GM12878 (cell line): ENCODE results near the gene DFFB. TPM values are rescaled to one million over a fixed set of nuclear protein-coding genes. Genes with fewer than 3 reads are reported as not detected.

Experiments used
- ATAC-seq: fragments of 200-7000 bp; cut with Tn5 transposase; 3 replicates; pipeline ENCODE4 v1.9.1; 2020; ENCODE audit warnings: mild to moderate bottlenecking, moderate library complexity
- BruUV-seq: library from RNA; stranded (reverse); fragments of 400-500 nt; replicated peaks from 2 replicates; lab custom pipeline; 2021; lab: Mats Ljungman, UMichigan
- CTCF ChIA-PET: fragments of 300-600 bp; sonication (Branson Sonifier 250); formaldehyde crosslinking; extraction: SDS; loops from one replicate; lab custom pipeline; 2021; ENCODE audit warnings: inconsistent platforms; lab: Yijun Ruan, JAX
- POLR2A ChIA-PET: fragments of 350-600 bp; formaldehyde crosslinking; extraction: SDS; loops from one replicate; lab custom pipeline; 2021; ENCODE audit warnings: inconsistent platforms; lab: Charles Lee
- RAD21 ChIA-PET: fragments of 300-600 bp; sonication (Branson Sonifier 250); formaldehyde crosslinking; loops from one replicate; lab custom pipeline; 2023; ENCODE audit warnings: antibody characterized with exemption; ENCODE audit not compliant: unreplicated experiment; lab: Charles Lee
- SMC1A ChIA-PET: fragments of 300-600 bp; sonication (Branson Sonifier 250); formaldehyde crosslinking; loops from one replicate; lab custom pipeline; 2023; ENCODE audit not compliant: unreplicated experiment, uncharacterized antibody; lab: Charles Lee
- DNase-seq: peaks from one replicate; pipeline ENCODE4 v3.0.0-alpha.2; 2011; ENCODE audit warnings: low read depth, low spot score
- FAIRE-seq: peaks from 3 replicates; lab custom pipeline; 2011; peaks lifted over from hg19 to GRCh38; lab: Jason Lieb, UNC
- H2AFZ ChIP-seq: 2 replicates; pipeline ENCODE4 v1.6.0; 2011; ENCODE audit warnings: low read depth, low read length, control low read depth; ENCODE audit not compliant: control insufficient read depth
- H3K27ac ChIP-seq: 2 replicates; pipeline ENCODE4 v1.5.1; 2011; ENCODE audit warnings: control low read depth; ENCODE audit not compliant: control insufficient read depth, insufficient read depth
- H3K27me3 ChIP-seq, 2 experiments: replicated peaks in 1 of 2; 2 replicates each; pipeline versions ENCODE4 v1.6.0 to v1.6.1; 2011; ENCODE audit warnings: low read length in 1 of 2; ENCODE audit not compliant: control insufficient read depth in 2 of 2, insufficient read depth in 2 of 2
- H3K36me3 ChIP-seq, 2 experiments: 2 replicates each; pipeline ENCODE4 v1.5.1; 2011; ENCODE audit warnings: low read length in 1 of 2; ENCODE audit not compliant: control insufficient read depth in 2 of 2, insufficient read depth in 2 of 2
- H3K4me1 ChIP-seq: 2 replicates; pipeline ENCODE4 v1.6.1; 2011; ENCODE audit warnings: mild to moderate bottlenecking, low read length, moderate library complexity, mixed read lengths; ENCODE audit not compliant: control insufficient read depth, insufficient read depth
- H3K4me2 ChIP-seq: 2 replicates; pipeline ENCODE4 v1.6.0; 2011; ENCODE audit warnings: control low read depth; ENCODE audit not compliant: control insufficient read depth, insufficient read depth
- H3K4me3 ChIP-seq: fragments of 200-600 bp; sonication (generic); 2 replicates; pipeline ENCODE4 v1.5.1; 2016
- H3K79me2 ChIP-seq: 2 replicates; pipeline ENCODE4 v1.6.0; 2011; ENCODE audit warnings: low read length; ENCODE audit not compliant: control insufficient read depth, insufficient read depth
- H3K9ac ChIP-seq: 2 replicates; pipeline ENCODE4 v1.8.0; 2011; ENCODE audit warnings: low read length, control low read depth, mixed read lengths; ENCODE audit not compliant: control insufficient read depth, insufficient read depth
- H3K9me3 ChIP-seq: replicated peaks from 3 replicates; pipeline ENCODE4 v1.5.1; 2011; ENCODE audit warnings: mild to moderate bottlenecking, low read length; ENCODE audit not compliant: control insufficient read depth, insufficient read depth
- H4K20me1 ChIP-seq: 2 replicates; pipeline ENCODE4 v1.6.0; 2011; ENCODE audit not compliant: control insufficient read depth, insufficient read depth
- CREM ChIP-seq: IDR thresholded peaks from 2 replicates; pipeline ENCODE4 v1.6.1; 2014; ENCODE audit warnings: antibody characterized with exemption, low read depth
- FOXM1 ChIP-seq: IDR thresholded peaks from 2 replicates; pipeline ENCODE4 v1.6.1; 2012; ENCODE audit warnings: low read depth, mild to moderate bottlenecking, inconsistent platforms, low read length, moderate library complexity
- SIX5 ChIP-seq: IDR thresholded peaks from 2 replicates; pipeline ENCODE4 v1.6.1; 2011; ENCODE audit warnings: mild to moderate bottlenecking, low read depth, low read length, moderate library complexity; ENCODE audit not compliant: severe bottlenecking
- YBX1 ChIP-seq: fragments of 450-650 bp; IDR thresholded peaks from 2 replicates; pipeline ENCODE4 v1.6.1; 2016; ENCODE audit warnings: antibody characterized with exemption
- YY1 ChIP-seq: IDR thresholded peaks from 2 replicates; pipeline ENCODE4 v1.6.1; 2011; ENCODE audit warnings: low read depth, mild to moderate bottlenecking, low read length
- WGBS: methylation state at CpG from one replicate; pipeline ENCODE4 v1.1.6; 2016; ENCODE audit warnings: low lambda C conversion rate; ENCODE audit not compliant: insufficient replicate concordance, insufficient coverage; ENCODE audit errors: missing lambda C conversion rate; 5-methylcytosine and 5-hydroxymethylcytosine counted together
- in situ Hi-C: fragments of 300-500 bp; cut with MboI; formaldehyde crosslinking; loops from 9 replicates; pipeline ENCODE4 v1.14.3; 2018; ENCODE audit warnings: mixed read lengths
- intact Hi-C: fragments of 100-400 bp; cut with micrococcal nuclease; formaldehyde crosslinking; loops from one replicate; pipeline ENCODE4 v1.14.2; 2022; ENCODE audit not compliant: unreplicated experiment
- polyA plus RNA-seq, 11 experiments: library from polyadenylated mRNA; depleted of rRNA in 4 of 11; unstranded in 6 of 11; stranded (reverse) in 5 of 11; fragments of >200 nt; fragmentation: Nextera tagmentation in 4 of 11; fragmentation: Illumina TruSeq in 1 of 11; extraction: Ambion mirVana in 4 of 11; extraction: Trizol in 1 of 11; gene quantifications; 1 replicate in 1 of 11; 2 replicates in 10 of 11; pipeline versions ENCODE4 v1.2.1 to v1.2.3, GENCODE V29; 2011 to 2016; ENCODE audit warnings: inconsistent platforms in 2 of 11, missing spikeins in 2 of 11, low read depth in 1 of 11
- total RNA-seq, 4 experiments: library from RNA; depleted of rRNA in 3 of 4; stranded (reverse); fragments of >200 nt in 3 of 4; fragmentation: Illumina TruSeq in 1 of 4; extraction: Trizol in 1 of 4; gene quantifications; 2 replicates each; pipeline versions ENCODE4 v1.2.1 to v1.2.3, GENCODE V29; 2013 to 2021
- TF ChIP-seq, protein P1 (sequence below): fragments of 450-650 bp; conservative IDR thresholded peaks from 2 replicates; pipeline ENCODE4 v1.6.1; 2017; ENCODE audit warnings: mild to moderate bottlenecking, moderate library complexity
- TF ChIP-seq, protein P2 (sequence below): fragments of 450-650 bp; IDR thresholded peaks from 2 replicates; pipeline ENCODE4 v1.6.1; 2016; ENCODE audit warnings: mild to moderate bottlenecking, moderate library complexity, borderline replicate concordance
- TF ChIP-seq, protein P3 (sequence below): fragments of 450-650 bp; formaldehyde crosslinking; IDR thresholded peaks from 2 replicates; pipeline ENCODE4 v1.5.0; 2022; ENCODE audit warnings: mild to moderate bottlenecking, missing genetic modification characterization

DFFB gene
- total and polyA plus RNA-seq, 10 of the 15 experiments (the other 5 are each of a cell fraction or from before 2014, with no cell fraction given), result 2.7 to 10.7 (median 6.5) TPM

DNA sequence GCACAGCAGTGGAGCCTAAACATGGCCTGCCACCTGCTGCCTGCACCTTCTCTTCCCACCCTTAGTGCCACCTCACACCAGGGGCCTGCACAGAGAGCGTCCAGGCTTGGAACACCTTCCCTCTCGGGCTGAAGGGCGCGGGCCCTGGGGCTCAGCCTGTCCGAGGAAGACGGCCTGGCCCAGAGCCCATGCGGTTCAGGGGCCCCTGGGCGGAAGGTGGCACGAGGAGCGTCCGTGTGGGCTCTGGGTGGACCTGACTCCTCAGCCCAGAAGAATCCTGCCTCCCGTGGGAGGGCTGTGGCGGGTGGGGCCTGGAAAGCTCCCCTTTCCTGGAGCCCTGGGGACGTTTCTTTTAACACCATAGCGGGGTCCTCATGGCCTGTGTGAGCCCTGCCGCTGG is 19.4 kb downstream of the DFFB start:
- no peaks in the 10 kb centered on the region for H3K27me3 ChIP-seq
- H4K20me1 ChIP-seq, result no peaks in the 10 kb centered on the region
- no peaks in the 10 kb centered on the region for H3K4me1 ChIP-seq
- POLR2A ChIA-PET, result no interaction called here
- no peak overlapping the region for H2AFZ ChIP-seq
- intact Hi-C loops (no loop called here), in situ Hi-C loops (no loop called here)
- H3K79me2 ChIP-seq, result no peaks in the 10 kb centered on the region
- no TSS peak for BruUV-seq
- no peak overlapping the region for H3K27ac ChIP-seq
- H3K4me2 ChIP-seq, result no peak overlapping the region
- RAD21 ChIA-PET, result no interaction called here
- TF ChIP-seq, protein P1, sequence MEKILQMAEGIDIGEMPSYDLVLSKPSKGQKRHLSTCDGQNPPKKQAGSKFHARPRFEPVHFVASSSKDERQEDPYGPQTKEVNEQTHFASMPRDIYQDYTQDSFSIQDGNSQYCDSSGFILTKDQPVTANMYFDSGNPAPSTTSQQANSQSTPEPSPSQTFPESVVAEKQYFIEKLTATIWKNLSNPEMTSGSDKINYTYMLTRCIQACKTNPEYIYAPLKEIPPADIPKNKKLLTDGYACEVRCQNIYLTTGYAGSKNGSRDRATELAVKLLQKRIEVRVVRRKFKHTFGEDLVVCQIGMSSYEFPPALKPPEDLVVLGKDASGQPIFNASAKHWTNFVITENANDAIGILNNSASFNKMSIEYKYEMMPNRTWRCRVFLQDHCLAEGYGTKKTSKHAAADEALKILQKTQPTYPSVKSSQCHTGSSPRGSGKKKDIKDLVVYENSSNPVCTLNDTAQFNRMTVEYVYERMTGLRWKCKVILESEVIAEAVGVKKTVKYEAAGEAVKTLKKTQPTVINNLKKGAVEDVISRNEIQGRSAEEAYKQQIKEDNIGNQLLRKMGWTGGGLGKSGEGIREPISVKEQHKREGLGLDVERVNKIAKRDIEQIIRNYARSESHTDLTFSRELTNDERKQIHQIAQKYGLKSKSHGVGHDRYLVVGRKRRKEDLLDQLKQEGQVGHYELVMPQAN, result no peak
- TF ChIP-seq, protein P2, sequence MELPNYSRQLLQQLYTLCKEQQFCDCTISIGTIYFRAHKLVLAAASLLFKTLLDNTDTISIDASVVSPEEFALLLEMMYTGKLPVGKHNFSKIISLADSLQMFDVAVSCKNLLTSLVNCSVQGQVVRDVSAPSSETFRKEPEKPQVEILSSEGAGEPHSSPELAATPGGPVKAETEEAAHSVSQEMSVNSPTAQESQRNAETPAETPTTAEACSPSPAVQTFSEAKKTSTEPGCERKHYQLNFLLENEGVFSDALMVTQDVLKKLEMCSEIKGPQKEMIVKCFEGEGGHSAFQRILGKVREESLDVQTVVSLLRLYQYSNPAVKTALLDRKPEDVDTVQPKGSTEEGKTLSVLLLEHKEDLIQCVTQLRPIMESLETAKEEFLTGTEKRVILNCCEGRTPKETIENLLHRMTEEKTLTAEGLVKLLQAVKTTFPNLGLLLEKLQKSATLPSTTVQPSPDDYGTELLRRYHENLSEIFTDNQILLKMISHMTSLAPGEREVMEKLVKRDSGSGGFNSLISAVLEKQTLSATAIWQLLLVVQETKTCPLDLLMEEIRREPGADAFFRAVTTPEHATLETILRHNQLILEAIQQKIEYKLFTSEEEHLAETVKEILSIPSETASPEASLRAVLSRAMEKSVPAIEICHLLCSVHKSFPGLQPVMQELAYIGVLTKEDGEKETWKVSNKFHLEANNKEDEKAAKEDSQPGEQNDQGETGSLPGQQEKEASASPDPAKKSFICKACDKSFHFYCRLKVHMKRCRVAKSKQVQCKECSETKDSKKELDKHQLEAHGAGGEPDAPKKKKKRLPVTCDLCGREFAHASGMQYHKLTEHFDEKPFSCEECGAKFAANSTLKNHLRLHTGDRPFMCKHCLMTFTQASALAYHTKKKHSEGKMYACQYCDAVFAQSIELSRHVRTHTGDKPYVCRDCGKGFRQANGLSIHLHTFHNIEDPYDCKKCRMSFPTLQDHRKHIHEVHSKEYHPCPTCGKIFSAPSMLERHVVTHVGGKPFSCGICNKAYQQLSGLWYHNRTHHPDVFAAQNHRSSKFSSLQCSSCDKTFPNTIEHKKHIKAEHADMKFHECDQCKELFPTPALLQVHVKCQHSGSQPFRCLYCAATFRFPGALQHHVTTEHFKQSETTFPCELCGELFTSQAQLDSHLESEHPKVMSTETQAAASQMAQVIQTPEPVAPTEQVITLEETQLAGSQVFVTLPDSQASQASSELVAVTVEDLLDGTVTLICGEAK, result no peak
- TF ChIP-seq FOXM1 (no peak), YBX1 (no peak), YY1 (no peak), CREM (no peak), SIX5 (no peak)
- TF ChIP-seq, protein P3, sequence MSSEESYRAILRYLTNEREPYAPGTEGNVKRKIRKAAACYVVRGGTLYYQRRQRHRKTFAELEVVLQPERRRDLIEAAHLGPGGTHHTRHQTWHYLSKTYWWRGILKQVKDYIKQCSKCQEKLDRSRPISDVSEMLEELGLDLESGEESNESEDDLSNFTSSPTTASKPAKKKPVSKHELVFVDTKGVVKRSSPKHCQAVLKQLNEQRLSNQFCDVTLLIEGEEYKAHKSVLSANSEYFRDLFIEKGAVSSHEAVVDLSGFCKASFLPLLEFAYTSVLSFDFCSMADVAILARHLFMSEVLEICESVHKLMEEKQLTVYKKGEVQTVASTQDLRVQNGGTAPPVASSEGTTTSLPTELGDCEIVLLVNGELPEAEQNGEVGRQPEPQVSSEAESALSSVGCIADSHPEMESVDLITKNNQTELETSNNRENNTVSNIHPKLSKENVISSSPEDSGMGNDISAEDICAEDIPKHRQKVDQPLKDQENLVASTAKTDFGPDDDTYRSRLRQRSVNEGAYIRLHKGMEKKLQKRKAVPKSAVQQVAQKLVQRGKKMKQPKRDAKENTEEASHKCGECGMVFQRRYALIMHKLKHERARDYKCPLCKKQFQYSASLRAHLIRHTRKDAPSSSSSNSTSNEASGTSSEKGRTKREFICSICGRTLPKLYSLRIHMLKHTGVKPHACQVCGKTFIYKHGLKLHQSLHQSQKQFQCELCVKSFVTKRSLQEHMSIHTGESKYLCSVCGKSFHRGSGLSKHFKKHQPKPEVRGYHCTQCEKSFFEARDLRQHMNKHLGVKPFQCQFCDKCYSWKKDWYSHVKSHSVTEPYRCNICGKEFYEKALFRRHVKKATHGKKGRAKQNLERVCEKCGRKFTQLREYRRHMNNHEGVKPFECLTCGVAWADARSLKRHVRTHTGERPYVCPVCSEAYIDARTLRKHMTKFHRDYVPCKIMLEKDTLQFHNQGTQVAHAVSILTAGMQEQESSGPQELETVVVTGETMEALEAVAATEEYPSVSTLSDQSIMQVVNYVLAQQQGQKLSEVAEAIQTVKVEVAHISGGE (CRISPR knock-in tag), result no peak
- H3K9ac ChIP-seq, result no peak overlapping the region
- no peak for FAIRE-seq
- DNase-seq, result no peak
- no peak for ATAC-seq
- CTCF ChIA-PET, result no interaction called here
- no peaks in the 10 kb centered on the region for H3K9me3 ChIP-seq
- H3K4me3 ChIP-seq, result no peak overlapping the region
- peaks cover 0 to 16% of the 10 kb centered on the region in 2 experiments; a peak in 2 of 4 replicates for H3K36me3 ChIP-seq
- SMC1A ChIA-PET, result interaction anchor here (0.6 kb wide), 1 partner anchor 1280 kb away, joined by 3 read pairs; no protein-coding TSS in a partner anchor
- WGBS, result 92% methylated on average over 15 of the region's 16 CpGs
